ENCODE data around the gene DYNC1LI1. TPM values are rescaled to one million over a fixed set of nuclear protein-coding genes. Genes with fewer than 3 reads are reported as not detected.
"Not testable (repeated sequence)": the region's sequence is repeated elsewhere in the genome, so short reads cannot be mapped to it uniquely, and the experiment has no call there.

Gene DYNC1LI1
- total RNA-seq, 2 donors from 2014 or later: 19.0 to 21.6 TPM

DNA sequence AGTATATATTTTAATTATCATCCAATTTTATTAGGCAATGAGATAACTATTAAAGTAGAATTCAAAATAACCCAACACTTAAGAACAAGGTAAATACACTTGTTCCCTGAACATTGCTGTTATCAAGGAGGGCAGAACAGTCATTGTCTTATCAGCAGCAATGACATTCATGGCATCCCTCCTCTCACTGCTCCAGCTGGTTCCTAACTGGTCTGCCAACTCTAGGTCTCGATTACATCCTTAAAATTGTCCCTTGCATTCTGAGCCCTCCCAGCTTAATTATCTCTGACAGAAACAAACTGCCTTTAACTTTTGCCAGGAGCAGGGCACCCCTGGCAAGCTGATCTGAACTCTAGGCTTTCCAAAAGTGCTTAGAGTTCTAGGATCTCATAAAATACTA is 14.0 kb upstream of the DYNC1LI1 start:
- DNase-seq: no peak
- H3K36me3 ChIP-seq: no peaks in the 10 kb centered on the region
- H3K9ac ChIP-seq (ENCODE audit: low read depth in 2 of 2, low read length in 2 of 2): no peak overlapping the region
- no peaks in the 10 kb centered on the region for H3K27me3 ChIP-seq
- intact Hi-C loops (cut with DNase I): no loop called here
- H3K27ac ChIP-seq: no peak overlapping the region
- H3K4me3 ChIP-seq: no peak overlapping the region
- H3K9me3 ChIP-seq: no peaks in the 10 kb centered on the region
- TF ChIP-seq, protein P1, sequence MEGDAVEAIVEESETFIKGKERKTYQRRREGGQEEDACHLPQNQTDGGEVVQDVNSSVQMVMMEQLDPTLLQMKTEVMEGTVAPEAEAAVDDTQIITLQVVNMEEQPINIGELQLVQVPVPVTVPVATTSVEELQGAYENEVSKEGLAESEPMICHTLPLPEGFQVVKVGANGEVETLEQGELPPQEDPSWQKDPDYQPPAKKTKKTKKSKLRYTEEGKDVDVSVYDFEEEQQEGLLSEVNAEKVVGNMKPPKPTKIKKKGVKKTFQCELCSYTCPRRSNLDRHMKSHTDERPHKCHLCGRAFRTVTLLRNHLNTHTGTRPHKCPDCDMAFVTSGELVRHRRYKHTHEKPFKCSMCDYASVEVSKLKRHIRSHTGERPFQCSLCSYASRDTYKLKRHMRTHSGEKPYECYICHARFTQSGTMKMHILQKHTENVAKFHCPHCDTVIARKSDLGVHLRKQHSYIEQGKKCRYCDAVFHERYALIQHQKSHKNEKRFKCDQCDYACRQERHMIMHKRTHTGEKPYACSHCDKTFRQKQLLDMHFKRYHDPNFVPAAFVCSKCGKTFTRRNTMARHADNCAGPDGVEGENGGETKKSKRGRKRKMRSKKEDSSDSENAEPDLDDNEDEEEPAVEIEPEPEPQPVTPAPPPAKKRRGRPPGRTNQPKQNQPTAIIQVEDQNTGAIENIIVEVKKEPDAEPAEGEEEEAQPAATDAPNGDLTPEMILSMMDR (IDR thresholded peaks at IDR 0.05): no peak
- H3K4me1 ChIP-seq: no peaks in the 10 kb centered on the region

DNA sequence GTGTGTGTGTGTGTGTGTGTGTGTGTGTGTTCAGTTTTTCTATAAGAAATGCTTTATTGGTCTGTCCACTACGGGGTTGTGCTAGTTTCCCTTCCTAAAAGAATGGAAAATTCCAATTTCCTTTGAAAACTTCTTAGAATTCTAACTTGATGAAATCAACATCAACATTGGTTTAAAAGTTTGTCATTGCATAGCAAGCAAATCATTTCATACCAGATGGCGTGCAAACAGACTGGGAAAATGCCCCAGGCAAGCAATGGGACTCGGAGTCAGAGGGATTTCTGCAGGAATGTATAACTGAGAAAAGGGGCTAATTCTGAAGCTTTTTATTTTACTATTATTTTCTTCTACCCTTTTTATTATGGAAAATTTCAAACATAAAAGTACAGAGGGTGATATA is 13.1 kb upstream of the DYNC1LI1 start:
- H3K27ac ChIP-seq: no peak overlapping the region
- H3K9me3 ChIP-seq: no peaks in the 10 kb centered on the region
- TF ChIP-seq, protein P1 (IDR thresholded peaks at IDR 0.05): no peak
- H3K27me3 ChIP-seq: no peaks in the 10 kb centered on the region
- no peaks in the 10 kb centered on the region for H3K4me1 ChIP-seq
- intact Hi-C loops (cut with DNase I): no loop called here
- no peak overlapping the region for H3K9ac ChIP-seq (ENCODE audit: low read depth in 2 of 2, low read length in 2 of 2)
- H3K4me3 ChIP-seq: no peak overlapping the region
- DNase-seq: no peak
- no peaks in the 10 kb centered on the region for H3K36me3 ChIP-seq

DNA sequence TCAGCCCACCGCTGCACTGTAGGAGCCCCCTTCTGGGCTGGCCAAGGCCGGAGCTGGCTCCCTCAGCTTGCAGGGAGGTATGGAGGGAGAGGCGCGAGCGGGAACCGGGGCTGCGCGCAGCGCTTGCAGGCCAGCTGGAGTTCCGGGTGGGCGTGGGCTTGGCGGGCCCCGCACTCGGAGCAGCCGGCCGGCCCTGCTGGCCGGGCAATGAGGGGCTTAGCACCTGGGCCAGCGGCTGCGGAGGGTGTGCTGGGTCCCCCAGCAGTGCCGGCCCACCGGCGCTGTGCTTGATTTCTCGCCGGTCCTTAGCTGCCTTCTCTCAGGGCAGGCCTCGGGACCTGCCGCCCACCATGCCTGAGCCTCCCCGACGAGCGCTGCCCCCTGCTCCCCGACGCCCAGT is 8.0 kb upstream of the DYNC1LI1 start:
- DNase-seq; H3K27me3 ChIP-seq; intact Hi-C loops (cut with DNase I): not testable (repeated sequence)

DNA sequence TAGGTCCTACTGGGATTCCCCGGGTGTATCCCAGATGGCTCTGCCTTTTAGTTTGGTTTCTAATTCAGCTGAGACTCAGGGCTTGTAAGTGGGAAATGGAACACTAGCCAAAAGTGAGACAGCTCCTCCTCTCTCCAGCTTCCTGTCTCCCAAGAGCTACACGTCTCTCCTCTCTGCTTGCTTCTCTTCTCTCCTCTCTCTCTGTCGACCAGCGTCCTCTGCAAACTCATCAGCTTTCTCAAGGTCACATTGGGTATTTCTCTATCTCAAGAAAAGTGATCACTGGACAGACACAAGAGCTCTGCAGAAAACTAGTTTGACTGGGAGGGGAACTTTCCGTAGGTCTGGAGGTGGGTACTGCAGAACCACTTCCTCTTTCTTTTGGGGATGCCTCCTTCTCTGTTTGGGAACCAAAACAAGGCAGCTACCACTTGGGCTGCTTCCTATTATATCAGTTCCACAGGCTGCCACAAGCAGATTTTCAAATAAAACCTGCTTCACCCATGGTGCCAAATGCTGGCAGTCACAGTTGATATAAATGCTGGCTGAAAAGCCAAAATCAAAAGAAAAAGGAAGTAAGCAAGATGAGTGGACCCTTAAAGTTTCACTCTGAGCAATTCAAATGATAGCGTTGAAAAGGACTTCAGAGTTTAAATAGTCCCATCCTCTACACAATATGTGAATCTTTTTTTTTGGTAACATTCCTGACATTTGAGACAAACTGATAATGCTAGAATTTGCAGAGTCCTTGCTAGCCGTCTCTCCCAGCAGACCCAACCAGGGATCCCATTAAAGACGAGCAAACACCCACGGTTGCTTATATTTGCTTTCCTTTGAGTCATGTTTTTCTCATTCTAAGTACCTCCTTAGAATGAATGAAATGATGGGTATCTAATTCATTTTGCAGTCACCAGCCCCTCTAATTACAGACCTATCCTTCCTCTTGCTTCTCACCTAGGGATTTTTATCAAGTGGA is 7.2 kb upstream of the DYNC1LI1 start:
- intact Hi-C loops (cut with DNase I): no loop called here
- DNase-seq: no peak
- H3K4me1 ChIP-seq: no peaks in the 10 kb centered on the region
- TF ChIP-seq, protein P1 (IDR thresholded peaks at IDR 0.05): no peak
- H3K36me3 ChIP-seq: no peaks in the 10 kb centered on the region
- no peaks in the 10 kb centered on the region for H3K27me3 ChIP-seq
- H3K9me3 ChIP-seq: no peaks in the 10 kb centered on the region
- H3K27ac ChIP-seq: peak overlapping the region; percentile 40
- no peak overlapping the region for H3K9ac ChIP-seq (ENCODE audit: low read depth in 2 of 2, low read length in 2 of 2)
- H3K4me3 ChIP-seq: no peak overlapping the region

More for the DNA sequence above, 8.0 kb upstream of the DYNC1LI1 start:
- not testable (repeated sequence) for H3K36me3 ChIP-seq; H3K4me3 ChIP-seq; H3K9ac ChIP-seq (ENCODE audit: low read depth in 2 of 2, low read length in 2 of 2); H3K9me3 ChIP-seq; H3K4me1 ChIP-seq; H3K27ac ChIP-seq

DNA sequence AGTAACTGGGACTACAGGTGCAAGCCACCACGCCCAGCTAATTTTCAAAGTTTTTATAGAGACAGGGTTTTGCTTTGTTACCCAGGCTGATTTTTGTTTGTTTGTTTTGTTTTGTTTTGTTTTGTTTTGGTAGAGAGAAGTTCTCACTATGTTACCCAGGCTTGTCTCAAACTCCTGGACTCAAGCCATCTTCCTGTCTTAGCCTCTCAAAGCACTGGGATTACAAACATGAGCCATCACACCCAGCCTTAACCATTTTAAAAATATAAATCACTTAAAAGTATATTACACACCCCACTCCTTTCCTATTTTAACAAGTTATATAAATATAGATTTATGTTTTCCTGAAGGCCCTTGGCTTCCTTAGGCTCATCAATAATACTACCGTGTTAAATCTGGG is 6.5 kb upstream of the DYNC1LI1 start:
- intact Hi-C loops (cut with DNase I): no loop called here

More for the DNA sequence above, 6.5 kb upstream of the DYNC1LI1 start:
- Histone ChIP-seq H3K4me3 (no peak overlapping the region), H3K27ac (peak overlapping the region; percentile 40), H3K36me3 (no peaks in the 10 kb centered on the region), H3K9ac (ENCODE audit: low read depth in 2 of 2, low read length in 2 of 2) (no peak overlapping the region), H3K4me1 (no peaks in the 10 kb centered on the region), H3K27me3 (no peaks in the 10 kb centered on the region), H3K9me3 (no peaks in the 10 kb centered on the region)
- DNase-seq: no peak
- TF ChIP-seq, protein P1 (IDR thresholded peaks at IDR 0.05): no peak

Data from colonic mucosa (tissue), 4 donors.